HepG2 (cell line): ENCODE results near the gene RHOV. TPM values are rescaled to one million over a fixed set of nuclear protein-coding genes. Genes with fewer than 3 reads are reported as not detected.

Source experiments
- ATAC-seq: fragments of 200-7000 bp; cut with Tn5 transposase; 3 replicates; pipeline ENCODE4 v1.9.1; 2020; ENCODE audit warnings: mild to moderate bottlenecking, moderate library complexity
- BruUV-seq: library from RNA; stranded (reverse); fragments of 400-500 nt; replicated peaks from 2 replicates; lab custom pipeline; 2021; lab: Mats Ljungman, UMichigan
- CTCF ChIA-PET: fragments of 300-600 bp; formaldehyde crosslinking; extraction: SDS; loops from one replicate; lab custom pipeline; 2021; ENCODE audit warnings: low total read pairs, inconsistent platforms, low intra/inter-chr PET ratio; lab: Yijun Ruan, JAX
- POLR2A ChIA-PET: fragments of 350-600 bp; sonication (Branson Sonifier 250); formaldehyde crosslinking; loops from one replicate; lab custom pipeline; 2020; ENCODE audit warnings: antibody characterized with exemption, inconsistent platforms; lab: Yijun Ruan, JAX
- DNase-seq: peaks from one replicate; pipeline ENCODE4 v3.0.0-alpha.2; 2015; ENCODE audit warnings: low spot score
- FAIRE-seq: peaks from 3 replicates; lab custom pipeline; 2011; peaks lifted over from hg19 to GRCh38; lab: Jason Lieb, UNC
- H2AFZ ChIP-seq: one replicate; pipeline ENCODE4 v1.6.1; 2011; ENCODE audit warnings: low read length, inconsistent platforms
- H3K27ac ChIP-seq: fragments of 300-600 bp; 3 replicates; pipeline ENCODE4 v1.8.0; 2011; ENCODE audit warnings: mixed run types, mild to moderate bottlenecking, mixed read lengths, low read length, inconsistent platforms; ENCODE audit not compliant: insufficient read depth; ENCODE audit errors: extremely low read length
- H3K27me3 ChIP-seq, 2 experiments: fragments of 200-600 bp in 1 of 2; 2 replicates in 1 of 2; 3 replicates in 1 of 2; pipeline versions ENCODE4 v1.6.0 to v1.8.0; 2011; ENCODE audit warnings: low read length in 2 of 2, mild to moderate bottlenecking in 2 of 2, moderate library complexity in 2 of 2, inconsistent platforms in 1 of 2; ENCODE audit not compliant: insufficient read depth in 2 of 2, control insufficient read depth in 1 of 2
- H3K36me3 ChIP-seq, 2 experiments: fragments of 200-600 bp in 1 of 2; replicated peaks in 1 of 2; 2 replicates in 1 of 2; 3 replicates in 1 of 2; pipeline versions ENCODE4 v1.5.1 to v1.8.0; 2011; ENCODE audit warnings: low read length in 2 of 2, inconsistent platforms in 1 of 2; ENCODE audit not compliant: insufficient read depth in 2 of 2, control insufficient read depth in 1 of 2
- H3K4me1 ChIP-seq: 2 replicates; pipeline ENCODE4 v1.5.1; 2012; ENCODE audit warnings: low read length, inconsistent platforms; ENCODE audit not compliant: insufficient read depth
- H3K4me2 ChIP-seq: 2 replicates; pipeline ENCODE4 v1.6.0; 2011; ENCODE audit warnings: low read depth, low read length, inconsistent platforms
- H3K4me3 ChIP-seq, 3 experiments: fragments of 200-600 bp in 1 of 3; sonication (generic), shearing (Covaris generic) in 1 of 3; replicated peaks in 1 of 3; 2 replicates each; pipeline ENCODE4 v1.5.1; 2011 to 2016; ENCODE audit warnings: low read length in 3 of 3, inconsistent platforms in 2 of 3, low read depth in 2 of 3, mild to moderate bottlenecking in 2 of 3, control low read depth in 1 of 3, mixed read lengths in 1 of 3; ENCODE audit not compliant: insufficient read depth in 1 of 3
- H3K79me2 ChIP-seq: one replicate; pipeline ENCODE4 v1.6.1; 2011; ENCODE audit warnings: low read length, inconsistent platforms; ENCODE audit not compliant: insufficient read depth
- H3K9ac ChIP-seq: 2 replicates; pipeline ENCODE4 v1.6.0; 2011; ENCODE audit warnings: mild to moderate bottlenecking, low read depth, low read length, inconsistent platforms; ENCODE audit not compliant: insufficient read depth
- H3K9me3 ChIP-seq: 2 replicates; pipeline ENCODE4 v1.5.1; 2012; ENCODE audit warnings: mild to moderate bottlenecking, low read length
- H4K20me1 ChIP-seq: 2 replicates; pipeline ENCODE4 v1.6.0; 2011; ENCODE audit warnings: inconsistent platforms, mild to moderate bottlenecking, low read length, moderate library complexity; ENCODE audit not compliant: insufficient read depth
- ARNT2 ChIP-seq: sonication (generic); formaldehyde crosslinking; IDR thresholded peaks from 2 replicates; pipeline ENCODE4 v1.8.0; 2022; ENCODE audit warnings: mild to moderate bottlenecking, low read depth, missing genetic modification reagents, moderate library complexity
- NCOR1 ChIP-seq: fragments of 200-600 bp; sonication (generic); IDR thresholded peaks from 2 replicates; pipeline ENCODE4 v1.7.0; 2017; ENCODE audit warnings: antibody characterized with exemption, low read length, borderline replicate concordance
- NRL ChIP-seq: sonication (generic); formaldehyde crosslinking; IDR thresholded peaks from 2 replicates; pipeline ENCODE4 v1.5.0; 2020; ENCODE audit warnings: missing genetic modification reagents, mild to moderate bottlenecking, moderate library complexity, borderline replicate concordance
- SALL1 ChIP-seq: sonication (generic); formaldehyde crosslinking; IDR thresholded peaks from 2 replicates; pipeline ENCODE4 v1.8.0; 2022; ENCODE audit warnings: mild to moderate bottlenecking, missing genetic modification reagents
- TFAP4 ChIP-seq: sonication (generic); IDR thresholded peaks from 2 replicates; pipeline ENCODE4 v1.6.1; 2016; ENCODE audit warnings: low read depth, borderline replicate concordance
- ZBED4 ChIP-seq: sonication (generic); formaldehyde crosslinking; IDR thresholded peaks from 2 replicates; pipeline ENCODE4 v1.4.0; 2020; ENCODE audit warnings: missing genetic modification reagents, borderline replicate concordance
- ZNF484 ChIP-seq: sonication (generic); formaldehyde crosslinking; IDR thresholded peaks from 2 replicates; pipeline ENCODE4 v1.5.1; 2020; ENCODE audit warnings: mild to moderate bottlenecking, low read depth, missing genetic modification reagents, borderline replicate concordance
- ZNF570 ChIP-seq: sonication (generic); formaldehyde crosslinking; IDR thresholded peaks from 2 replicates; pipeline ENCODE4 v1.4.0; 2020; ENCODE audit warnings: mild to moderate bottlenecking, missing genetic modification reagents, borderline replicate concordance
- ZNF614 ChIP-seq: IDR thresholded peaks from 2 replicates; pipeline ENCODE4 v1.6.1; 2018; ENCODE audit warnings: missing biosample characterization, missing genetic modification reagents, inconsistent platforms, borderline replicate concordance
- ZNF646 ChIP-seq: sonication (generic); formaldehyde crosslinking; IDR thresholded peaks from 2 replicates; pipeline ENCODE4 v1.9.0; 2021; ENCODE audit warnings: mild to moderate bottlenecking, missing genetic modification reagents
- WGBS: methylation state at CpG from one replicate; pipeline ENCODE4 v1.1.6; 2017; ENCODE audit warnings: low lambda C conversion rate; 5-methylcytosine and 5-hydroxymethylcytosine counted together
- in situ Hi-C: cut with HindIII; loops from 2 replicates; pipeline ENCODE4 v1.10.0; 2017; ENCODE audit warnings: low pct_unique_long_range_greater_than_20kb; ENCODE audit not compliant: extremely low pct_ligation_motif_present
- intact Hi-C: fragments of 100-400 bp; cut with micrococcal nuclease; formaldehyde crosslinking; loops from one replicate; pipeline ENCODE4 v1.10.0; 2022; ENCODE audit not compliant: unreplicated experiment
- polyA plus RNA-seq, 8 experiments: library from polyadenylated mRNA; depleted of rRNA in 3 of 8; stranded (reverse) in 7 of 8; unstranded in 1 of 8; fragments of >200 nt; fragmentation: Illumina TruSeq in 4 of 8; extraction: Trizol in 4 of 8; gene quantifications; 2 replicates each; pipeline versions ENCODE4 v1.2.1 to v1.2.3, GENCODE V29; 2011 to 2016; ENCODE audit warnings: low read depth in 4 of 8, missing spikeins in 1 of 8, mixed read lengths in 1 of 8; ENCODE audit not compliant: insufficient read depth in 1 of 8
- total RNA-seq, 5 experiments: library from RNA; depleted of rRNA; stranded (reverse); fragments of >200 nt; fragmentation: Illumina TruSeq; extraction: Trizol; gene quantifications; 2 replicates each; pipeline ENCODE4 v1.2.3, GENCODE V29; 2016; ENCODE audit warnings: low read depth in 1 of 5

Gene RHOV
- total and polyA plus RNA-seq, 2 of the 13 experiments (the other 11 are each of a cell fraction or from before 2014, with no cell fraction given), result 0.17 to 0.18 TPM

GRCh38 chr15:40845511-40846284 lies 28.3 kb downstream of the RHOV start (continued):
- TF ChIP-seq NCOR1 (no peak), NRL (CRISPR knock-in tag) (no peak), ZNF614 (CRISPR knock-in tag) (no peak), TFAP4 (peak; percentile 88; the same call in 1 of the 2 replicates), ZNF570 (no peak), SALL1 (CRISPR knock-in tag) (peak; percentile 53; the same call in 1 of the 2 replicates)

- H2AFZ ChIP-seq, result no peak overlapping the region
- in situ Hi-C loops (no loop called here), intact Hi-C loops (no loop called here)
- no peak overlapping the region for H3K4me3 ChIP-seq
- no peak overlapping the region for H3K9ac ChIP-seq
- DNase-seq (no peak), ATAC-seq (no peak), FAIRE-seq (no peak)
- H3K4me2 ChIP-seq, result no peak overlapping the region
- WGBS, result 68% methylated on average over 12 of the region's 12 CpGs
- no peaks in the 10 kb centered on the region for H3K79me2 ChIP-seq
- no TSS peak for BruUV-seq
- H3K4me1 ChIP-seq, result peaks cover 49% of the 10 kb centered on the region
- H3K9me3 ChIP-seq, result no peaks in the 10 kb centered on the region
- ChIA-PET CTCF (no interaction called here), POLR2A (interaction anchor here (1.0 kb wide), 1 partner anchor 14 kb away, joined by 3 read pairs; no protein-coding TSS in a partner anchor)
- no peaks in the 10 kb centered on the region for H4K20me1 ChIP-seq
- no peaks in the 10 kb centered on the region for H3K36me3 ChIP-seq
- H3K27me3 ChIP-seq, result peaks cover 4 to 17% of the 10 kb centered on the region in 2 experiments; a peak in 3 of 5 replicates
- no peak overlapping the region for H3K27ac ChIP-seq
- TF ChIP-seq ARNT2 (CRISPR knock-in tag) (no peak), ZNF646 (CRISPR knock-in tag) (no peak), ZNF484 (no peak), ZBED4 (CRISPR knock-in tag) (no peak)
These were observed 29.0 kb downstream of the RHOV start for GRCh38 chr15:40845036-40845435.
